Esophagus squamous epithelium (tissue), 5 donors: ENCODE data around the gene ATP12A. TPM values are rescaled to one million over a fixed set of nuclear protein-coding genes. Genes with fewer than 3 reads are reported as not detected.

Source experiments
- DNase-seq: peaks from one replicate; lab custom pipeline; 2025; lab: John Stamatoyannopoulos, UW
- H3K27ac ChIP-seq, 4 donors: fragments of 200-600 bp; sonication (generic); one replicate each; pipeline ENCODE4 v1.5.1; 2016 to 2019; ENCODE audit warnings: mild to moderate bottlenecking in 1 of 4
- H3K27me3 ChIP-seq, 4 donors: fragments of 200-600 bp; sonication (generic); 1 replicate in 3 of 4; 2 replicates in 1 of 4; pipeline versions ENCODE4 v1.5.1 to v1.6.0; 2017 to 2021; ENCODE audit warnings: antibody characterized with exemption in 1 of 4
- H3K36me3 ChIP-seq, 3 donors: fragments of 200-600 bp; sonication (generic); one replicate each; pipeline ENCODE4 v1.5.1; 2016 to 2019
- H3K4me1 ChIP-seq, 3 donors: fragments of 200-600 bp; sonication (generic); one replicate each; pipeline ENCODE4 v1.5.1; 2017 to 2019
- H3K4me3 ChIP-seq, 4 donors: fragments of 200-600 bp; sonication (generic); 1 replicate in 3 of 4; 2 replicates in 1 of 4; pipeline ENCODE4 v1.5.1; 2016 to 2019; ENCODE audit warnings: mild to moderate bottlenecking in 2 of 4, moderate library complexity in 1 of 4
- H3K9me3 ChIP-seq, 3 donors: fragments of 200-600 bp; sonication (generic); one replicate each; pipeline ENCODE4 v1.5.1; 2016 to 2019
- POLR2A ChIP-seq, 4 donors: fragments of 450-650 bp; IDR thresholded peaks; one replicate each; pipeline ENCODE4 v1.6.1; 2017; ENCODE audit warnings: antibody characterized with exemption in 4 of 4, mild to moderate bottlenecking in 4 of 4, moderate library complexity in 3 of 4
- WGBS, 2 donors: methylation state at CpG; one replicate each; pipeline ENCODE4 v1.1.5; 2018; 5-methylcytosine and 5-hydroxymethylcytosine counted together
- intact Hi-C: fragments of 100-400 bp; cut with DNase I; formaldehyde crosslinking; loops from one replicate; pipeline ENCODE4 v1.15.0; 2022
- total RNA-seq, 4 donors: library from RNA; depleted of rRNA; stranded (reverse); fragments of >200 nt; gene quantifications; one replicate each; pipeline ENCODE4 v1.1.0, GENCODE V29; 2016
- TF ChIP-seq, protein P1 (sequence below), 6 experiments: fragments of 450-650 bp in 4 of 6; fragments of 200-600 bp in 2 of 6; sonication (generic) in 2 of 6; IDR thresholded peaks; one replicate each; pipeline ENCODE4 v1.5.1; 2016 to 2019; ENCODE audit warnings: antibody characterized with exemption in 6 of 6, mild to moderate bottlenecking in 4 of 6, moderate library complexity in 4 of 6
- donor health status: DM: yes; HTN: yes; CAD: no.

ATP12A gene
- total RNA-seq, 4 donors from 2014 or later = 0.31 to 2.9 (median 2.4) TPM

DNA sequence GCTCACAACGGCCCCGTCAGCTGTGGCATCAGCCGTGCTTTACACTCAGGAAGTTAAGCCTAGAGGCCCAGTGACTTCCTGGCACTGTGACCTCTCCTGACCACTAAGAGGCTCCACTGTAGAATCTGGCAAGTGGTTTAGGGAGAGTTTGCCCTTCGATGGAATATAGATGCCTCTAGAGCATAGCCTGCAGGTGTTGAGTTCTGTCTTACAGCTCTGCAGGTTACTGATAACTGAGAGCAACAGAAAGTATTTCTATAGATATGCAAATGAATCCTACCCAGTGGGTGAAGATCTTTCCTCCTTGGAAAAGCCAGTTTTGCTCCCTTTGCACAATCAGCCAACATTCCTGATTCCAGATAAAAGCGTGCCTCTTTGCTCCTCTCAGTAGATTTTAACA, 35.8 kb downstream of the ATP12A start:
- Histone ChIP-seq H3K36me3 (no peaks in the 10 kb centered on the region), H3K9me3 (no peaks in the 10 kb centered on the region), H3K27ac (no peak overlapping the region), H3K4me3 (no peak overlapping the region), H3K4me1 (no peaks in the 10 kb centered on the region), H3K27me3 (peaks cover 0 to 31% (median 0%) of the 10 kb centered on the region in 4 donors)
- intact Hi-C loops = no loop called here
- 53 to 60% methylated on average over 5 of the region's 5 CpGs for WGBS, 2 donors
- no peak for DNase-seq
- TF ChIP-seq, protein P1, sequence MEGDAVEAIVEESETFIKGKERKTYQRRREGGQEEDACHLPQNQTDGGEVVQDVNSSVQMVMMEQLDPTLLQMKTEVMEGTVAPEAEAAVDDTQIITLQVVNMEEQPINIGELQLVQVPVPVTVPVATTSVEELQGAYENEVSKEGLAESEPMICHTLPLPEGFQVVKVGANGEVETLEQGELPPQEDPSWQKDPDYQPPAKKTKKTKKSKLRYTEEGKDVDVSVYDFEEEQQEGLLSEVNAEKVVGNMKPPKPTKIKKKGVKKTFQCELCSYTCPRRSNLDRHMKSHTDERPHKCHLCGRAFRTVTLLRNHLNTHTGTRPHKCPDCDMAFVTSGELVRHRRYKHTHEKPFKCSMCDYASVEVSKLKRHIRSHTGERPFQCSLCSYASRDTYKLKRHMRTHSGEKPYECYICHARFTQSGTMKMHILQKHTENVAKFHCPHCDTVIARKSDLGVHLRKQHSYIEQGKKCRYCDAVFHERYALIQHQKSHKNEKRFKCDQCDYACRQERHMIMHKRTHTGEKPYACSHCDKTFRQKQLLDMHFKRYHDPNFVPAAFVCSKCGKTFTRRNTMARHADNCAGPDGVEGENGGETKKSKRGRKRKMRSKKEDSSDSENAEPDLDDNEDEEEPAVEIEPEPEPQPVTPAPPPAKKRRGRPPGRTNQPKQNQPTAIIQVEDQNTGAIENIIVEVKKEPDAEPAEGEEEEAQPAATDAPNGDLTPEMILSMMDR (IDR thresholded peaks at IDR 0.05) = no peak
- TF ChIP-seq POLR2A (IDR thresholded peaks at IDR 0.05) = no peak

DNA sequence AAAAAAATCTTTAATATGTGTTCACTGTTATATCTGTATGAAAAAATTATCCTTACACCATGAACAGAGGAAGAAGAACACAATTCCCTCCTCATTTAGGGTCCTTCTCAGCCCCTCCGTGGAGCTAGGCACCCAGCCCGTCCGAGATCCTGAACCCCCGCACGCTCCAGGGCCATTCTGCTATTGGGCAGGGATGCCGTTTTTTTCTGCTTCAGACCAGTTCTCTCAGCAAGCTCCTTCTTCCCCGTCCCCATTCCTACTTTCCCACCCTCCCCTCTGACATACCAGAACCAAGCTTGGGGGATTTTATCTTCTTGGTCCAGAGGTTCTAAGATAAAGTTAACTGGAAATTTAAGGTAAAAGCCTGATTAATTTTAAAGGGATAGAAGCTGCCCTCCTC, 36.2 kb downstream of the ATP12A start:
- H3K9me3 ChIP-seq = no peaks in the 10 kb centered on the region
- intact Hi-C loops = no loop called here
- 66 to 80% methylated on average over 7 of the region's 7 CpGs for WGBS, 2 donors
- TF ChIP-seq POLR2A (IDR thresholded peaks at IDR 0.05) = no peak
- TF ChIP-seq, protein P1 (IDR thresholded peaks at IDR 0.05) = no peak
- no peaks in the 10 kb centered on the region for H3K4me1 ChIP-seq
- DNase-seq = no peak
- H3K4me3 ChIP-seq = no peak overlapping the region
- H3K27me3 ChIP-seq = peaks cover 0 to 31% (median 0%) of the 10 kb centered on the region in 4 donors
- H3K27ac ChIP-seq = no peak overlapping the region
- H3K36me3 ChIP-seq = no peaks in the 10 kb centered on the region

DNA sequence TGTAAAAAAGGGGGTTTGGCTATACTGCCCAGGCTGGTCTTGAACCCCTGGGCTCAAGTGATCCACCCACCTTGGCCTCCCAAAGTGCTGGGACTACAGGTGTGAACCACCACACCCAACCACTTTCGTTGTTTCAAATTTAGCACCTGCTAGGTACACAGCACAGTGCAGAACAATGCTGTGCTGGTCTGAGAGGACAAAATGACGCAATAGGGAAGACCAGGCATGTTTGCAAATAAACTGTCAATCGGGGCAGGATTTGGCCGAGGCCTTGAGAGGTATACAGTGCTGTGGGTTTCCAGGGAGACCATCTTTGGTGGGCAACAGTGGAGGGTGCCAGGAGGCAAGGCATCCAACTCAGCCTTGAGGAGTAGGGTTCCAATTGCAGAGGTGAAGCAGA, 37.0 kb downstream of the ATP12A start:
- TF ChIP-seq, protein P1 (IDR thresholded peaks at IDR 0.05) = no peak
- TF ChIP-seq POLR2A (IDR thresholded peaks at IDR 0.05) = no peak
- H3K27ac ChIP-seq = no peak overlapping the region
- peaks cover 0 to 31% (median 0%) of the 10 kb centered on the region in 4 donors for H3K27me3 ChIP-seq
- no peaks in the 10 kb centered on the region for H3K9me3 ChIP-seq
- no peak for DNase-seq
- intact Hi-C loops = no loop called here
- H3K4me3 ChIP-seq = no peak overlapping the region
- no peaks in the 10 kb centered on the region for H3K4me1 ChIP-seq
- 39 to 74% methylated on average over 3 to 4 of the region's 4 CpGs for WGBS, 2 donors
- no peaks in the 10 kb centered on the region for H3K36me3 ChIP-seq

DNA sequence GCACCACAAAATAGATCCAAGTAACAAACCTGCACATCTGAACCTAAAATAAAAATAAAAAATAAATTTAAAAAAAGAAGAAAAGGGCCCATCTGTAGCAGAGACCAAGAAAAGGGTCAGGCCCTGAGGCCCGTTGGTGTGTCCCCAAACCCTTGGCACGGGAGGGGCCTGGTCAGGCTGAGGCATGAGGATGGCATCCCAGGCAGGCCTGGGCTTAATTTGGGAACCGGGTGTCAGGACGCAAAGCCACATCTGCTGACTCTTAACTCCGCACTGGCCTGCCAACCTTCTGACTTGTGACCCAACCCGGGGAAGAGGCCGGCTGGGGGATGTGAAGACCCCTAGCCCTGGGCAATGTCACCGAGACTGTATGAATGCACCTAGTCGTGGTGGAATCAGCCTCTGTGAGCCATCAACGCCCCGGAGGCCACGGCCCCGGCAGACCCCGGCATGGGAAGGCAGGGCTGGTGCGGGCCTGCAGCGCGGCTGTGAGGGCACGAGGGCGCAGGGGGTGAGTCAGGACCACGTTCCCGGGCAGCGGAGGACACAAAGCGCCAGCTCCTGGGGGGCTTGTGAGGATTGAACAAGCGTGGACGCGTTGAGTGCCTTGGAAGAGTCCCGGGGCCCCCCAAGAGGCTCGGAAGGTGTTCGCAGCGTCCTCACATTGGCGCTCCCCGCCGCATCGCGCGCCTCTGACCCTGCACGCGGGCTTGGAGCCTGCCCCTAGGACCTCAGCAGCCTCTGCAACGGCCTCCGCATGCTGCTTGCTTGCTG, 38.2 kb downstream of the ATP12A start:
- intact Hi-C loops = no loop called here
- DNase-seq = no peak
- no peaks in the 10 kb centered on the region for H3K36me3 ChIP-seq
- peaks cover 0 to 31% (median 0%) of the 10 kb centered on the region in 4 donors for H3K27me3 ChIP-seq
- H3K4me1 ChIP-seq = no peaks in the 10 kb centered on the region
- no peaks in the 10 kb centered on the region for H3K9me3 ChIP-seq
- H3K4me3 ChIP-seq = no peak overlapping the region
- TF ChIP-seq POLR2A (IDR thresholded peaks at IDR 0.05) = no peak
- TF ChIP-seq, protein P1 (IDR thresholded peaks at IDR 0.05) = no peak
- WGBS, 2 donors = 73 to 88% methylated on average over 14 to 23 of the region's 40 CpGs
- H3K27ac ChIP-seq = no peak overlapping the region

DNA sequence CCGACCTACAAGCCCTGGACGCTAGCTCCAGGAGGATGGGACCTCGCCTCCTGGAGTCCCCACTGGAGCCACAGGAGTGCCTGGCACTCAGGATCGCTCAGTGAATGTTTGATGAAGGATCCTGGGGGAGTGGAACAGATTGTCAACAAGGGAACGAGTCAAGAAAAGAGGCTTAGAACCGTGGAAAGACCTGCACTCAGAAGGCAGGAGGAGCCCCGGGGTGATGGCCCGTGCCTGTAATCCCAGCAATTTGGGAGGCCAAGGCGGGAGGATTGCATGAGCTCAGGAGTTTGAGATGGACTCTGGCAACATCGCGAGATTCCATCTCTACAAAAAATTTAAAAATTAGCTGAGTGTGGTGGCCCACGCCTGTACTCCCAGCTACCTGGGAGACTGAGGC, 38.9 kb downstream of the ATP12A start:
- Histone ChIP-seq H3K4me3 (no peak overlapping the region), H3K36me3 (no peaks in the 10 kb centered on the region), H3K4me1 (no peaks in the 10 kb centered on the region), H3K9me3 (no peaks in the 10 kb centered on the region), H3K27me3 (peaks cover 0 to 31% (median 0%) of the 10 kb centered on the region in 4 donors), H3K27ac (no peak overlapping the region)
- intact Hi-C loops = no loop called here
- 80% methylated on average over 8 to 9 of the region's 12 CpGs for WGBS, 2 donors
- no peak for DNase-seq
- TF ChIP-seq, protein P1 (IDR thresholded peaks at IDR 0.05) = no peak
- no peak for TF ChIP-seq POLR2A (IDR thresholded peaks at IDR 0.05)
